Left ventricle myocardium inferior (tissue), 1 donor: ENCODE results near the gene STOM. TPM values are rescaled to one million over a fixed set of nuclear protein-coding genes. Genes with fewer than 3 reads are reported as not detected.

Experiments used
- DNase-seq: peaks from one replicate; pipeline ENCODE4 v3.0.0-alpha.2; 2020
- H3K27ac ChIP-seq: fragments of 200-600 bp; replicated peaks from 2 replicates; pipeline ENCODE4 v1.8.0; 2021
- H3K27me3 ChIP-seq: fragments of 200-600 bp; 2 replicates; pipeline ENCODE4 v1.8.0; 2021; ENCODE audit warnings: low read depth
- H3K36me3 ChIP-seq: fragments of 200-600 bp; 2 replicates; pipeline ENCODE4 v1.8.0; 2021
- H3K4me1 ChIP-seq: fragments of 200-600 bp; 2 replicates; pipeline ENCODE4 v1.8.0; 2021
- H3K4me3 ChIP-seq: fragments of 200-600 bp; 2 replicates; pipeline ENCODE4 v1.8.0; 2021; ENCODE audit warnings: mild to moderate bottlenecking, moderate library complexity
- H3K9me3 ChIP-seq: fragments of 200-600 bp; replicated peaks from 2 replicates; pipeline ENCODE4 v1.8.0; 2021
- intact Hi-C: fragments of 100-400 bp; cut with micrococcal nuclease; formaldehyde crosslinking; loops from one replicate; pipeline ENCODE4 v1.11.0; 2022
- total RNA-seq: library from RNA; stranded (reverse); fragmentation: NEBNext Ultra II Directional; extraction: Animal tissue kit (Norgen Biotek cat#: 25700); gene quantifications from one replicate; pipeline ENCODE4 v1.2.1, GENCODE V29; 2021
- TF ChIP-seq, protein P1 (sequence below): fragments of 200-600 bp; IDR thresholded peaks from 2 replicates; pipeline ENCODE4 v1.8.0; 2021; ENCODE audit warnings: antibody characterized with exemption, mild to moderate bottlenecking, borderline replicate concordance
- donor health status: DM: no; HTN: yes; CAD: no; lungs with severe emphysema.

Gene STOM
- total RNA-seq, 1 donor from 2014 or later, result 165 TPM

DNA sequence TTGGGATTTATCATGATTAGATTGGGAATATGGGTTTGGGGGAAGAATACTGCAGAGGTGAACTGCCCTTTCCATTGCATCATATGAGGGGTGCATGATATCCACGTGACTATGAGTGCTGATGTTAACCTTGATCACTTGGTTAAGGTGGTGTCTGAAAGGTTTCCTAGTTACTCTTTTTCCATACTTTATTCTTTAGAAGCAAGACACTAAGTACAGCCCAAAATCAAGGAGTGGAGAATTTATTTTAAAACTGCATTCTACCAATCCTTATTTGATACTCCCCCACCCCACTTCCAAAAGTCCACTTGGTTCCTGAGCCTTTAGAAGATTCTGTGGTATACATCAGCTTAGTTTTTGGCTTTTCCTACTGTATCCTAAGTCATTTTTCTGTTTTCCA lies 20.3 kb upstream of the STOM start:
- H3K4me3 ChIP-seq, result no peak overlapping the region
- intact Hi-C loops, result no loop called here
- no peak overlapping the region for H3K27ac ChIP-seq
- TF ChIP-seq, protein P1, sequence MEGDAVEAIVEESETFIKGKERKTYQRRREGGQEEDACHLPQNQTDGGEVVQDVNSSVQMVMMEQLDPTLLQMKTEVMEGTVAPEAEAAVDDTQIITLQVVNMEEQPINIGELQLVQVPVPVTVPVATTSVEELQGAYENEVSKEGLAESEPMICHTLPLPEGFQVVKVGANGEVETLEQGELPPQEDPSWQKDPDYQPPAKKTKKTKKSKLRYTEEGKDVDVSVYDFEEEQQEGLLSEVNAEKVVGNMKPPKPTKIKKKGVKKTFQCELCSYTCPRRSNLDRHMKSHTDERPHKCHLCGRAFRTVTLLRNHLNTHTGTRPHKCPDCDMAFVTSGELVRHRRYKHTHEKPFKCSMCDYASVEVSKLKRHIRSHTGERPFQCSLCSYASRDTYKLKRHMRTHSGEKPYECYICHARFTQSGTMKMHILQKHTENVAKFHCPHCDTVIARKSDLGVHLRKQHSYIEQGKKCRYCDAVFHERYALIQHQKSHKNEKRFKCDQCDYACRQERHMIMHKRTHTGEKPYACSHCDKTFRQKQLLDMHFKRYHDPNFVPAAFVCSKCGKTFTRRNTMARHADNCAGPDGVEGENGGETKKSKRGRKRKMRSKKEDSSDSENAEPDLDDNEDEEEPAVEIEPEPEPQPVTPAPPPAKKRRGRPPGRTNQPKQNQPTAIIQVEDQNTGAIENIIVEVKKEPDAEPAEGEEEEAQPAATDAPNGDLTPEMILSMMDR, result no peak
- DNase-seq, result no peak
- H3K36me3 ChIP-seq, result no peaks in the 10 kb centered on the region
- no peaks in the 10 kb centered on the region for H3K4me1 ChIP-seq
- H3K9me3 ChIP-seq, result no peaks in the 10 kb centered on the region
- no peaks in the 10 kb centered on the region for H3K27me3 ChIP-seq

DNA sequence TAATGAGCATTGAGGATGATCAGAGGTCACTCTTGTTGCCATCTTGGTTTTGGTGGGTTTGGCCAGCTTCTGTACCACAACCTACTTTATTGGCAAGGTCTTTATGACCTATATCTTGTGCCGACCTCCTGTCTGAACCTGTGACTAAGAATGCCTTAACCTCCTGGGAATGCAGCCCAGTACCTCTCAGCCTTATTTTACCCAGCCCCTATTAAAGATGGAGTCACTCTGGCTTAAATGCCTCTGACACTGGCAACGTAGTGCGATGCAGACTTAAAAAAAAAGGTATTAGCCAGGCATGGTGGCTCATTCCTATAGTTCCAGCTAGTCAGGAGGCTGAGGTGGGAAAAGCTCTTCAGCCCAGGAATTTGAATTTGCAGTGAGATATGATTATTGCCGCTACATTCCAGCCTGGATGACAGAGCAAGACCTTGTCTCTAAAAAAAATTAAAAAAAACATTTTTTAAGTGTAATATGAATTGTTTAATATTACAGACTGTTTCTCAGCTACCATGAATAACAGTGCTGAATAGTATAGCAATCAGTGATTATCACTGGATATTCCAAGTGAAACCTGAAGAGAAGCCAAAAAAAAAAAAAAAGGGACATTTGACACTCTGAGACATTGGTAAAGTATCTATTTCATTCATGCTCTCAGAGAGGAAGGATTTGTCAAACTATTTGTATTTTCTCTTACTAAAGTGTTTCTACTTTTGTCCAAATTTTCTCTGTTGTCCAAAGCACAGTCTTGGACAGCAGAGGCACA lies 18.3 kb upstream of the STOM start:
- Histone ChIP-seq H3K36me3 (no peaks in the 10 kb centered on the region), H3K4me1 (no peaks in the 10 kb centered on the region), H3K9me3 (no peaks in the 10 kb centered on the region), H3K4me3 (no peak overlapping the region), H3K27ac (no peak overlapping the region), H3K27me3 (no peaks in the 10 kb centered on the region)
- TF ChIP-seq, protein P1, result no peak
- DNase-seq, result no peak
- intact Hi-C loops, result no loop called here

DNA sequence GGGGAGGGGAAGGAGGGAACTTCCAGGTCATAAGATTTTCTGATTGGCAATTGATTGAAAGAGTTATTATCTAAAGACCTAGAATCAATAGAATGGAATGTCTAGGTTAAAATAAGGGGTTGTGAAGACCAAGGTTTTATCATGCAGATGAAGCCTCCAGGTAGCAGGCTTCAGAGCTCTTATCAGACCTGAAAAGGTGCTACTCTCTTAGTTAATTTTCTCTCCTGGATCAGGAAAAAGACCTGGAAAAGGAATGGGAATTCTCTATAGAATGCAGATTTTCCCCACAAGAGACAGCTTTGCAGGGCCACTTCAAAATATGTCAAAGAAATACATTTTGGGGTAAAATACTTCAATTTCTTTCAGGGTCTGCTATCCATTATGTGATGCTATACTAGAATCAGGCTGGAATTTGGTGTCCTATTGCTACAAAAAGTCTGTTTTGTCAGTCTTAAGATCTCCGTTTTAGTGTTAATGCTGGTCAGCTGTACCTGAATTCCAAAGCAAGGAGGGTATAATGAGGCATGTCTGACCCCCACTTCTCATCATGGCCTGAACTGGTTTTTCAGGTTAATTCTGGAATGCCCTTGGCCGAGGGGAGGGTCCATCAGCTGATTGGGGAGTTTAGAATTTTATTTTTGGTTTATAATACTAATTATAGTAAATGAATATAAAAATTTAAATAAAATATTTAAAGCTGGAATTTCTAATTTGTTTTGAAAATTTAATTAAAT lies 16.6 kb upstream of the STOM start:
- intact Hi-C loops, result no loop called here
- TF ChIP-seq, protein P1, result no peak
- Histone ChIP-seq H3K4me3 (no peak overlapping the region), H3K36me3 (no peaks in the 10 kb centered on the region), H3K9me3 (no peaks in the 10 kb centered on the region), H3K27me3 (no peaks in the 10 kb centered on the region), H3K27ac (no peak overlapping the region), H3K4me1 (no peaks in the 10 kb centered on the region)
- DNase-seq, result no peak

DNA sequence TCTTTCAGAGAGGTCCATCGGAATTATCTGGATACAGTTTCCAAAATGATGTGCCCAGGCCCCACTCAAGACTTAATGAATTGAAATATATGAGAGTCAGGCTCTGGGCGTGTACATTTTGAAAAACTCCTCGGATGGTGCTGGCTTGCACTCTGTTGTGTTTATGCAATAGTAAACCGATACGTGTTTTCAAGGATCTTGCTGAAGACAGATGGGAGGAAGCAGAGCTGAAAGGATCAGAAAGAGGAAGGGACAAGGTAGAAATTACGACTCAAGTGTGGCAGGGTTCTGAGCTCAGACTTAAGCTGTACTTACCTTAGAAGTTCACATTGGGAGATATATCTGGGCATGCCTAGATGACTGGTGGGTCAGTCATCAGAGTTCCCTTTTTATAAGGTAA lies 13.7 kb upstream of the STOM start:
- intact Hi-C loops, result no loop called here
- no peak for DNase-seq
- Histone ChIP-seq H3K4me3 (no peak overlapping the region), H3K36me3 (no peaks in the 10 kb centered on the region), H3K27me3 (no peaks in the 10 kb centered on the region), H3K4me1 (no peaks in the 10 kb centered on the region), H3K27ac (no peak overlapping the region), H3K9me3 (no peaks in the 10 kb centered on the region)
- TF ChIP-seq, protein P1, result no peak

DNA sequence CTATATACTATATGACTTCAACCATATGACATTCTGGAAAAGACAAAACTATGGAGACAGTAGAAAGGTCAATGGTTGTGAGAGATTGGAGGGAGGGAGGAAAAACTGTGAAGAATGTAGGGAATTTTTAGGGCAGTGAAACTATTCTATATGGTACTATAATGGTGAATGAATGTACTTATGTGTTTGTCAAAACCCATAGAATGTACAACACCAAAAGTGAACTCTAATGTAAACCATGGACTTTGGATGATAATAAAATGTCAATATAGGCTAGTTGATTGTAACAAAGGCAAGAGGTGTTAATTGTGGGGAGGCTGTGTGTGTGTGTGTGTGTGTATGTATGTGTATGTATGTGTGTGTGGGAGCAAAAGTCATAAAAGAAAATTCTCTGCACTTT lies 10.8 kb upstream of the STOM start:
- intact Hi-C loops, result no loop called here
- TF ChIP-seq, protein P1, result no peak
- no peak overlapping the region for H3K27ac ChIP-seq
- no peak overlapping the region for H3K4me3 ChIP-seq
- peaks cover 3% of the 10 kb centered on the region for H3K4me1 ChIP-seq
- no peak for DNase-seq
- no peaks in the 10 kb centered on the region for H3K9me3 ChIP-seq
- H3K27me3 ChIP-seq, result no peaks in the 10 kb centered on the region
- H3K36me3 ChIP-seq, result no peaks in the 10 kb centered on the region
